ENCODE measurements around the gene PEX14.

Gene PEX14

GRCh38 chr1:10536133-10536770, 61.5 kb downstream of the PEX14 start:
- Histone ChIP-seq H3K79me2 (no peaks in the 10 kb centered on the region), H2AFZ (no peak overlapping the region), H3K27ac (no peak overlapping the region), H3K4me3 (ENCODE audit: low read depth, low read length) (no peak overlapping the region), H3K27me3 (ENCODE audit: control insufficient read depth, insufficient read depth, low read length) (no peaks in the 10 kb centered on the region), H3K4me2 (ENCODE audit: low read length) (no peak overlapping the region), H3K36me3 (ENCODE audit: control insufficient read depth, insufficient read depth, low read length) (no peaks in the 10 kb centered on the region), H3K4me1 (no peaks in the 10 kb centered on the region), H3K9ac (no peak overlapping the region), H3K9me3 (ENCODE audit: control insufficient read depth, low read length) (no peaks in the 10 kb centered on the region)
- TF ChIP-seq CTCF (IDR thresholded peaks at IDR 0.05): no peak

- Histone ChIP-seq H3K27ac (no peak overlapping the region), H3K4me1 (no peaks in the 10 kb centered on the region), H3K9ac (no peak overlapping the region), H2AFZ (no peak overlapping the region), H3K36me3 (ENCODE audit: control insufficient read depth, insufficient read depth, low read length) (no peaks in the 10 kb centered on the region), H3K9me3 (ENCODE audit: control insufficient read depth, low read length) (no peaks in the 10 kb centered on the region), H3K4me2 (ENCODE audit: low read length) (no peak overlapping the region), H3K79me2 (no peaks in the 10 kb centered on the region), H3K27me3 (ENCODE audit: control insufficient read depth, insufficient read depth, low read length) (no peaks in the 10 kb centered on the region), H3K4me3 (ENCODE audit: low read depth, low read length) (no peak overlapping the region)
- no peak for TF ChIP-seq CTCF (IDR thresholded peaks at IDR 0.05)
Observed at GRCh38 chr1:10537082-10537766, 62.5 kb downstream of the PEX14 start.

GRCh38 chr1:10538646-10539355, 64.1 kb downstream of the PEX14 start:
- no peak for TF ChIP-seq CTCF (IDR thresholded peaks at IDR 0.05)
- no peak overlapping the region for H3K27ac ChIP-seq
- no peak overlapping the region for H3K4me3 ChIP-seq (ENCODE audit: low read depth, low read length)
- H2AFZ ChIP-seq: no peak overlapping the region
- H3K36me3 ChIP-seq (ENCODE audit: control insufficient read depth, insufficient read depth, low read length): no peaks in the 10 kb centered on the region
- no peak overlapping the region for H3K9ac ChIP-seq
- no peak overlapping the region for H3K4me2 ChIP-seq (ENCODE audit: low read length)
- no peaks in the 10 kb centered on the region for H3K79me2 ChIP-seq
- H3K27me3 ChIP-seq (ENCODE audit: control insufficient read depth, insufficient read depth, low read length): no peaks in the 10 kb centered on the region
- no peaks in the 10 kb centered on the region for H3K4me1 ChIP-seq
- no peaks in the 10 kb centered on the region for H3K9me3 ChIP-seq (ENCODE audit: control insufficient read depth, low read length)

- H3K27ac ChIP-seq: no peak overlapping the region
- TF ChIP-seq CTCF (IDR thresholded peaks at IDR 0.05): no peak
- no peaks in the 10 kb centered on the region for H3K79me2 ChIP-seq
- no peak overlapping the region for H3K4me2 ChIP-seq (ENCODE audit: low read length)
- H3K4me3 ChIP-seq (ENCODE audit: low read depth, low read length): no peak overlapping the region
- no peaks in the 10 kb centered on the region for H3K4me1 ChIP-seq
- H3K36me3 ChIP-seq (ENCODE audit: control insufficient read depth, insufficient read depth, low read length): no peaks in the 10 kb centered on the region
- no peak overlapping the region for H2AFZ ChIP-seq
- no peak overlapping the region for H3K9ac ChIP-seq
- no peaks in the 10 kb centered on the region for H3K27me3 ChIP-seq (ENCODE audit: control insufficient read depth, insufficient read depth, low read length)
- H3K9me3 ChIP-seq (ENCODE audit: control insufficient read depth, low read length): no peaks in the 10 kb centered on the region
Observed at GRCh38 chr1:10539411-10540043, 64.8 kb downstream of the PEX14 start.
